Mesendoderm (in vitro differentiated cells): ENCODE results near the gene UACA.

Source experiments
- DNase-seq: peaks from one replicate; pipeline ENCODE4 v3.0.0; 2013
- H2AK5ac ChIP-seq: 2 replicates; pipeline ENCODE4 v1.6.1; 2013; ENCODE audit warnings: low read length, inconsistent platforms
- H2BK120ac ChIP-seq: 2 replicates; pipeline ENCODE4 v1.6.1; 2013; ENCODE audit warnings: low read depth, mild to moderate bottlenecking, low read length, moderate library complexity, mixed read lengths
- H2BK15ac ChIP-seq: replicated peaks from 2 replicates; pipeline ENCODE4 v1.6.1; 2013; ENCODE audit warnings: low read depth, mild to moderate bottlenecking, moderate library complexity
- H2BK5ac ChIP-seq: 2 replicates; pipeline ENCODE4 v1.6.1; 2013; ENCODE audit warnings: low read length, inconsistent platforms
- H3K18ac ChIP-seq: 2 replicates; pipeline ENCODE4 v1.6.1; 2013; ENCODE audit warnings: mild to moderate bottlenecking, low read length, mixed read lengths
- H3K23ac ChIP-seq: one replicate; pipeline ENCODE4 v1.6.1; 2013; ENCODE audit warnings: low read length
- H3K27ac ChIP-seq: 2 replicates; pipeline ENCODE4 v1.5.1; 2013; ENCODE audit warnings: low read depth, mild to moderate bottlenecking, inconsistent platforms, low read length, moderate library complexity
- H3K27me3 ChIP-seq: 2 replicates; pipeline ENCODE4 v1.6.1; 2013; ENCODE audit warnings: low read length, control low read depth, mild to moderate bottlenecking, inconsistent platforms; ENCODE audit not compliant: insufficient read depth, poor library complexity
- H3K36me3 ChIP-seq: 2 replicates; pipeline ENCODE4 v1.6.1; 2013; ENCODE audit warnings: low read length, inconsistent platforms; ENCODE audit not compliant: control insufficient read depth, insufficient read depth
- H3K4ac ChIP-seq: one replicate; pipeline ENCODE4 v1.6.1; 2013; ENCODE audit warnings: low read depth, mild to moderate bottlenecking, low read length, moderate library complexity
- H3K4me1 ChIP-seq: 2 replicates; pipeline ENCODE4 v1.6.1; 2013; ENCODE audit warnings: low read depth, low read length, inconsistent platforms; ENCODE audit not compliant: control insufficient read depth
- H3K4me2 ChIP-seq: 2 replicates; pipeline ENCODE4 v1.6.1; 2013; ENCODE audit warnings: low read length
- H3K4me3 ChIP-seq: 2 replicates; pipeline ENCODE4 v1.5.1; 2013; ENCODE audit warnings: mild to moderate bottlenecking, low read length
- H3K56ac ChIP-seq: one replicate; pipeline ENCODE4 v1.6.1; 2013; ENCODE audit warnings: low read length
- H3K79me1 ChIP-seq: 2 replicates; pipeline ENCODE4 v1.6.1; 2013; ENCODE audit warnings: low read length, inconsistent platforms
- H3K79me2 ChIP-seq: 2 replicates; pipeline ENCODE4 v1.6.1; 2013; ENCODE audit warnings: mild to moderate bottlenecking, low read length; ENCODE audit not compliant: control insufficient read depth, insufficient read depth
- H3K9ac ChIP-seq: 2 replicates; pipeline ENCODE4 v1.6.1; 2013; ENCODE audit warnings: low read length, inconsistent platforms
- H4K5ac ChIP-seq: one replicate; pipeline ENCODE4 v1.6.1; 2013; ENCODE audit warnings: low read length
- H4K8ac ChIP-seq: one replicate; pipeline ENCODE4 v1.6.1; 2013; ENCODE audit warnings: low read depth, mild to moderate bottlenecking, control low read depth, low read length, moderate library complexity
- WGBS: extraction: QIAGEN DNeasy Blood & Tissue Kit; methylation state at CpG from one replicate; pipeline ENCODE4 v1.1.7; 2013; ENCODE audit warnings: low lambda C conversion rate, missing lambda C conversion rate; ENCODE audit not compliant: insufficient coverage; ENCODE audit errors: extremely low coverage; 5-methylcytosine and 5-hydroxymethylcytosine counted together

Gene UACA

DNA sequence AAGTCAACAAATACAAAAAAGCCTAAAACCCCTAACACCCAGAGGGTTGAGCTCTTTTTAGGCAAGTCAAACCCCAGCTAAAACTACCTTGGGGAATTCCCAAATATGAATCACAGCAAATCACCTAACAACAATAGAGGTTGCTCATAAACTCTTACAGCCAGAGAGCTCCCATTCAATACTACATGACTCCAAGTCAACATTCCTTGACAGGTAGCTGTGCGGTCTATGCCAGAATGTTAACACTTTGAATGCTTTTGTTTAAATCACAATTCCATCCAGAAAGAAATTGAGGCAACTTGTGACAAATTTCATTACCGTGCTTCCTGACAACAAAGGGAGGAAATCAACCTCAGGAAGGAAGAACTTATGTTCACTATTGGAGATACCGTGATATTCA, 7.5 kb upstream of the UACA start:
- H2AK5ac ChIP-seq = no peak overlapping the region
- no peak overlapping the region for H3K4me2 ChIP-seq
- no peak overlapping the region for H3K4me3 ChIP-seq
- H3K79me2 ChIP-seq = no peaks in the 10 kb centered on the region
- DNase-seq = no peak
- no peak overlapping the region for H3K27ac ChIP-seq
- no peak overlapping the region for H2BK5ac ChIP-seq
- no peaks in the 10 kb centered on the region for H3K36me3 ChIP-seq
- no peak overlapping the region for H3K23ac ChIP-seq
- no peak overlapping the region for H4K8ac ChIP-seq
- no peak overlapping the region for H3K4ac ChIP-seq
- H3K18ac ChIP-seq = no peak overlapping the region
- no peaks in the 10 kb centered on the region for H3K4me1 ChIP-seq
- no peak overlapping the region for H4K5ac ChIP-seq
- no peaks in the 10 kb centered on the region for H3K79me1 ChIP-seq
- no peak overlapping the region for H2BK15ac ChIP-seq
- no peaks in the 10 kb centered on the region for H3K27me3 ChIP-seq
- H2BK120ac ChIP-seq = no peak overlapping the region
- H3K9ac ChIP-seq = no peak overlapping the region
- no peak overlapping the region for H3K56ac ChIP-seq
- WGBS = no CpG with 5 or more reads among the region's 3 CpGs

GRCh38 chr15:70768257-70768883, 5.0 kb upstream of the UACA start:
- no peak overlapping the region for H3K27ac ChIP-seq
- H3K4me3 ChIP-seq = no peak overlapping the region
- no peak overlapping the region for H4K5ac ChIP-seq
- no peak for DNase-seq
- no peak overlapping the region for H3K23ac ChIP-seq
- no CpG with 5 or more reads among the region's 3 CpGs for WGBS
- H2AK5ac ChIP-seq = no peak overlapping the region
- H2BK5ac ChIP-seq = no peak overlapping the region
- no peaks in the 10 kb centered on the region for H3K4me1 ChIP-seq
- no peak overlapping the region for H3K18ac ChIP-seq
- no peaks in the 10 kb centered on the region for H3K79me2 ChIP-seq
- no peak overlapping the region for H3K56ac ChIP-seq
- no peak overlapping the region for H4K8ac ChIP-seq
- no peak overlapping the region for H2BK15ac ChIP-seq
- H3K4me2 ChIP-seq = no peak overlapping the region
- H3K79me1 ChIP-seq = no peaks in the 10 kb centered on the region
- no peak overlapping the region for H2BK120ac ChIP-seq
- H3K36me3 ChIP-seq = no peaks in the 10 kb centered on the region
- H3K27me3 ChIP-seq = no peaks in the 10 kb centered on the region
- H3K9ac ChIP-seq = no peak overlapping the region
- no peak overlapping the region for H3K4ac ChIP-seq

GRCh38 chr15:70767667-70768066, 4.3 kb upstream of the UACA start:
- Histone ChIP-seq H3K27me3 (no peaks in the 10 kb centered on the region), H2BK15ac (no peak overlapping the region), H2BK120ac (no peak overlapping the region), H4K5ac (no peak overlapping the region), H3K79me1 (no peaks in the 10 kb centered on the region), H3K4ac (no peak overlapping the region), H3K36me3 (no peaks in the 10 kb centered on the region), H3K79me2 (no peaks in the 10 kb centered on the region), H3K4me2 (no peak overlapping the region), H2AK5ac (no peak overlapping the region), H3K18ac (no peak overlapping the region), H3K27ac (no peak overlapping the region), H3K56ac (no peak overlapping the region), H3K4me1 (no peaks in the 10 kb centered on the region), H3K9ac (no peak overlapping the region), H2BK5ac (no peak overlapping the region), H3K23ac (no peak overlapping the region), H4K8ac (no peak overlapping the region), H3K4me3 (no peak overlapping the region)
- WGBS = no CpG with 5 or more reads among the region's 3 CpGs
- DNase-seq = no peak

GRCh38 chr15:70766597-70766996, 3.2 kb upstream of the UACA start:
- Histone ChIP-seq H2BK15ac (no peak overlapping the region), H3K4me2 (no peak overlapping the region), H3K56ac (no peak overlapping the region), H4K5ac (no peak overlapping the region), H3K79me2 (no peaks in the 10 kb centered on the region), H3K27me3 (no peaks in the 10 kb centered on the region), H2BK120ac (no peak overlapping the region), H3K23ac (no peak overlapping the region), H3K18ac (no peak overlapping the region), H3K4ac (no peak overlapping the region), H3K9ac (no peak overlapping the region), H2AK5ac (no peak overlapping the region), H4K8ac (no peak overlapping the region), H3K4me3 (no peak overlapping the region), H3K36me3 (no peaks in the 10 kb centered on the region), H3K79me1 (no peaks in the 10 kb centered on the region), H3K4me1 (no peaks in the 10 kb centered on the region), H3K27ac (no peak overlapping the region), H2BK5ac (no peak overlapping the region)
- no CpG with 5 or more reads among the region's 6 CpGs for WGBS
- DNase-seq = no peak

DNA sequence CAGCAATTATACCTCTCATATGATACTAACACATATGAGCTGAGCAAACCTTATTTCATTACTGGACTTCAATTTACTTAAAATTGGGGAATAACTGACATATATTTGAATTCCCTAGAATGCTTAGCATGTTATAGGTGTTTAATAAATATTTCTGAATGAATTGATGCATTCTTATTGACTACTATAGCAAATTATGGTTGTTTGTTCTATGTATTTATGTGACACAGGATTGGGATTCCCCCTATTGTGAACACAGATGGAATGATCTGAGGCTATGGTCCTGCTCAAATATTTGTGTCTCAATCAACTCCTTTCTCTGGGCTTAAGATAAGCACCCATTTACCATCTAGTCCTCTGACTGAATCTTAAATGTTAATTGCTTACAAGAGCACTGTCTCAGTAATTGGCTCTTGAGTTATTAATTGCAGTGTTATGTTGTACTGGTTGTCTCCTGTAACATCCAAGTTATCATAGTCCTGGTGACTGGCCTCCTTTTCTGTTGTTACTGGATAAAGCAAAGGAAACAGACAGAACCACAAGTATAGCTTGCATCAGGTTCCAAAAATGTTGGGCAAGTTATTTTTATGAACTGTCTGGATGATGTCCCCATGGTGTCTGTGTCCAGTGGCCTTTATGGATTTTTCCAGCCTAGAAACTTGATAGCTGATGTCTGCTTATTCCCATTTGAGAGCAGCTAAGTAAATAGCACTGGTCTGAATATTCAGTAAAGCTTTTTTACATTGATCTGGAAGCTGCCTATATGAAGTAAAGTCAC, 2.3 kb upstream of the UACA start:
- Histone ChIP-seq H4K5ac (no peak overlapping the region), H4K8ac (no peak overlapping the region), H3K4me3 (no peak overlapping the region), H3K4me1 (no peaks in the 10 kb centered on the region), H2BK5ac (no peak overlapping the region), H2BK120ac (no peak overlapping the region), H3K56ac (no peak overlapping the region), H3K79me2 (no peaks in the 10 kb centered on the region), H2BK15ac (no peak overlapping the region), H2AK5ac (no peak overlapping the region), H3K4ac (no peak overlapping the region), H3K4me2 (no peak overlapping the region), H3K23ac (no peak overlapping the region), H3K9ac (no peak overlapping the region), H3K18ac (peak overlapping the region; percentile 18), H3K27ac (no peak overlapping the region), H3K79me1 (no peaks in the 10 kb centered on the region), H3K27me3 (no peaks in the 10 kb centered on the region), H3K36me3 (no peaks in the 10 kb centered on the region)
- no peak for DNase-seq
